CD4-positive, alpha-beta T cell treated with Interleukin-4 for 4 hours (primary cell): ENCODE data around the gene DISP2.

ENCODE experiments used
- DNase-seq: peaks from one replicate; pipeline ENCODE4 v3.0.0-alpha.2; 2020

DISP2 gene

DNA sequence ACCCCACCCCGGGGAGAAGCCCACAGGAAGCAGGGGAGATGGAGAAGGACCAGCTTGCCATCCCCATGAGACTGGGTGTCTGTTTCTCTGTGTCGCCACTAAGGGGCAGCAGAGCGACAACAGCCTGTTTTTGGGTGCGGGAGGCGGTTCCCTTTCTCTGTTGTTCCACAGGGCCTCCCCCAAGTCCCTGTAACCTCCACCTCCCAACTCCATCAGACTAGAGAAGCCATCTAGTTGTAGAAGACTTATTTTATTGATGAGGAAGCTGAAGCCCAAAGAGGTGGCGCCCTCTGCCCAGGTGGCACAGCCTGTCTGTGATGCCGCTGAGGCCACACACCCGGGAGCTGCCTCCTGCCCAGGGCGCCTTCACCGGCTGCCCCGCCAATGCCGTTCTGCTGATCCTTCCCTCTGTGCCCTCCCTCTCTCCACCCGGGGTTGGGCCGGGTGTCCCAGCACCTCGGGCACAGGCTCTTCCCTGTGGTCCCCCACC is 13.3 kb upstream of the DISP2 start:
- DNase-seq = peak; percentile 71

DNA sequence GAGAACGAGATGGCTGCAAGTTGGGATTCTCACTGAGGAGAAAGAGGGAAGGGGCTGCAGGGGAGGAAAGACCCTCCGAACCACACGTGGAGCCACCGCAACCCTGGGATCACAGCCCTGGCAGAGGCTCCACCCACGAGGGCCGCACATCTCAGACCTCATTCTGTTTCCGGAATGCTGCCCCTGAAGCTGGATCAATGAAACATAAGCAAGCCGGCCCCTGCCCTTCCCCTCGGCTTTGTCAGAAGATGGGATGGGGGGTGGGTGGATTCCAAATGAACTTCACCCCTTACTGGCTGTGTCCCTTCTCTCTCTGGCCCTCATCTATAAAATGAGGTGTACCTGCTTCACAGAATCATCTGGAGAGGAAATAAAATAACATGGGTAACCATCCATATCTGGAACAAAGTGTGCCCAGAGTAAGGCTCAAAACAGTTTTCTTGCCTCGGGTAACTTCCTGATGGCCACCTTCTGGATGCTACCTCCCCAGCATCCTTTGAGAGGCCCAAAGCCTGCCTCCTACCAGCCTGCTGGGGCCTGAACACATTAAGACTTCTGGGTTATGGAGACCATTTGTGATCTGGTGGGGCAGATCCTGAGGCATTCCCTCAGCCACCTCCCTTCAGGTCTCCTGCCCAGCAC is 12.7 kb upstream of the DISP2 start:
- DNase-seq = no peak

GRCh38 chr15:40345867-40346578 is 12.0 kb upstream of the DISP2 start:
- no peak for DNase-seq

GRCh38 chr15:40346579-40347558 is 11.2 kb upstream of the DISP2 start:
- DNase-seq = no peak

- no peak for DNase-seq
Observed at GRCh38 chr15:40347559-40348473, 10.2 kb upstream of the DISP2 start.

DNA sequence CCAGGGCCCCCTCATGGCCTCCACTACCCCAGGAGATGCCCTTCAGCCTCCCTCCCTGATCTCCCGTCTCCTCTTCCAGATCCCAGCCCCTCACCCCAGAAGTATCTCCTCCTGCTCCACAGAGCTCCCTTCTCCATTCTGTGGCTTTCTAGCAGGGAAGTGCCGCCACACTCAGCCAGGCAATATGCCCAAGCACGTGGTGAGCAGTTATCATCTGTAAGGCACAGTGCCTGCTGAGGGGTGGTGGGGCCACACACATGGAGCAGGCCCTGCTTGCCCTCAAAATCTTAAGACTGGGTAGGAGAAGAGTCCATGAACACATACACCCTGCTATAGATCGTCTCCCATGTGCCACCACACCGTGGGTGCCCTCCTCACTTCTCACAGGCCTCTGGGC is 9.5 kb upstream of the DISP2 start:
- DNase-seq = no peak

- DNase-seq = no peak
Observed at GRCh38 chr15:40349163-40349562, 8.9 kb upstream of the DISP2 start.

GRCh38 chr15:40352281-40352901 is 5.6 kb upstream of the DISP2 start:
- no peak for DNase-seq

DNA sequence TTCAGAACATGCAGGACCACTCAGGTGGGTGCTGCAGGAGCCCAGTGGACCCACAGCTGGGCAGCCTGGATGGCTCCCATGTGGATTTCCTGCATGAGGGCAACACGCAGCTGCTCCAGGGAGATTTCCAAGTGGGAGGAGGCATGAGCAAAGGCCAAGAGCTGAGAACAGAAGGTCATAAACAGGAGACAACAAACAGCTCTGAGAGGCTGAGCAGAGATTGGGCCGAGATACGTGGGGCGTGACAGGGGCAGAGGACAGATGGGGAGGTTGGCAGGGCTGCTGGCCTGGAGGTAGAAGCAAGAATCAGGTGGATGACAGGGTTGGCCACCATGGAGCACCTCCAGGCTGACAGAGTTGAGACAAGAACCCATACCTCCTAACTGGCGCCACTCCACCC is 4.3 kb upstream of the DISP2 start:
- DNase-seq = no peak

- no peak for DNase-seq
Observed at GRCh38 chr15:40354408-40355171, 3.4 kb upstream of the DISP2 start.

GRCh38 chr15:40355976-40356585 is 1.9 kb upstream of the DISP2 start:
- DNase-seq = no peak

DNA sequence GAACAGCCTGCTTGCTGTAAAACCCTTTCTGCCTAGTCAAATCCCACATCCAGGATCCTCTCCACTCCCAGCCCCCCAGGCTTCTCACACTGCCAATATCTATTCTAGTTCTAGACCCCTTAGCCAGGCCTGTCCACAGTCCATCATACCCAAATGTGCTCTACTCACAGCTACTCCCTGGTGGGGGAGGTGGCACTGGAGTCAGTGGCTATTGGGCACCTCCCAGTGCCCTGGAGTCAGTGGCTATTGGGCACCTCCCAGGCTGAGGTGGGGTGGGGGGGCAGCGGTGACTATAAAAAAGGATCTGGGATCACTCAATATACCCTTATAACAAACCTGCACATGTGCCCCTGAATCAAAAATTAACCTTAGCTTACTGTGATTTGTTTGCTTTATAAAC is 773 bp upstream of the DISP2 start:
- DNase-seq = no peak

GRCh38 chr15:40358471-40359353 is 693 bp downstream of the DISP2 start:
- no peak for DNase-seq

- no peak for DNase-seq
Observed at GRCh38 chr15:40360015-40360414, 2.0 kb downstream of the DISP2 start.

DNA sequence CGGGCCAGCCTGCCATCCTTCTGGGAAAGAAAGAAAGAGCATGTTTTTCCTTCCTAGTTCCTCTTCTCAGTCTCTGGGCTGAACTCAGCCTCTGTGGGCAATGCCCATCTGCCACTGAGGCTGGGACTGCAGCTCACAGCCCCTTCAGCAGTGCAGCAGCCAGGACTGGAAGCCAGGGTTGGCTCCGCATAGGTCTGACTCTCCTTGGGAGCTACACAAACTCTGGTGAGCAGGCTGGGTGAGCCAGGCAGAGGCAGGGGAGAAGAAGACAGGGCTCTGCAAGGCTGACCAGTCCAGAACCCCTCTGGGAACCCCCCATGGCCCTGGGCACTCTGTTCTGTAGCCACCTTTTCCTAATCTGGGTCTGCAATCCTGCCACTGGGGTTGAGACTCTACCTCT is 3.6 kb downstream of the DISP2 start:
- DNase-seq = no peak

GRCh38 chr15:40363611-40364010 is 5.6 kb downstream of the DISP2 start:
- no peak for DNase-seq

GRCh38 chr15:40364251-40364650 is 6.2 kb downstream of the DISP2 start:
- no peak for DNase-seq

- DNase-seq = no peak
Observed at GRCh38 chr15:40365016-40365415, 7.0 kb downstream of the DISP2 start.

DNA sequence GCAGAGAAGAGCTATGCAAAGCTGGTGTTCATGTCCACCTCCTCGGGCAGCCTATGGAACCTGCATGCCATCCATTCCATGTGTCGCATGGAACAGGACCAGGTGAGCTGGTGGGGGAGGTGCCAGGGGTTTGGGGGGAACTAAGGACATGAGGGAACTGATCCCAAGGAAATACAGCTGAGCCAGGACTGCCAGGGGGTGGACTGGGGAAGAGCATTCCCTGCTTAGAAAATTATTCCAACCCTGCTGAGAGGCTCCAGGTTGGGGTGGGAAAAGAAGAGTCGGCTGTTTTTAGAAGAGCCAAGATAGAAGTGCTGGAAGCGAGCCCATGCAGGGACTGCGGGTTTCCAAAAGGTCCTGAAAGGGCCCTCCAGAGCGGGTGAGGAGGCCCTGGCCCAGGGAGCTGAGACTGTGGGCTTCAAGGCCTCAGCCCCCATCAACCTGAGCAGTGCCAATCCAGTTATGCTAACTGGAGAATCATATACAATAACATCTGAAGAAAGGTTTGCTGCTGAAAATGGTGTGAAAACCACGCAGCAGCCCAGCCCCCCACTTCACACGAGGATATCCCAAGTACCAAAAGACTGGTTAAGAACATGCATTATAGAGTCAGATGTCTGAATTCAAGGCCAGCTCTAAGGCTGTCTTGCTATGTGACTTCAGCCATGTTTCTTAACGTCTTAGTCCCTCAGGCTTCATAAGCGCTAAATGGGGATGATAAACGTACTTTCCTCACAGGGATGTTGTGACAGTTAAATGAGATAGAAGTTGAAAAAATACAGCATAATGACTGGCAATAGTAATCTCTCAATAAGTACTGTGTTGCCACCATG is 7.8 kb downstream of the DISP2 start:
- no peak for DNase-seq
